HEK293T (cell line): Measurements from ENCODE around the gene LHX2.

ENCODE experiments used
- CTCF ChIA-PET: fragments of 350-600 bp; formaldehyde crosslinking; extraction: SDS; loops from one replicate; lab custom pipeline; 2021; ENCODE audit warnings: antibody characterized with exemption, inconsistent platforms; lab: Yijun Ruan, JAX
- POLR2A ChIA-PET: fragments of 350-600 bp; formaldehyde crosslinking; extraction: SDS; loops from one replicate; lab custom pipeline; 2020; ENCODE audit warnings: antibody characterized with exemption, inconsistent platforms; lab: Yijun Ruan, JAX
- DNase-seq: peaks from one replicate; pipeline ENCODE4 v3.0.0; 2012; ENCODE audit warnings: mixed read lengths; ENCODE audit errors: extremely low spot score
- ARNT ChIP-seq: fragments of 450-650 bp; IDR thresholded peaks from 2 replicates; pipeline ENCODE4 v1.6.1; 2017; ENCODE audit warnings: mild to moderate bottlenecking
- BHLHE40 ChIP-seq: fragments of 450-650 bp; IDR thresholded peaks from 2 replicates; pipeline ENCODE4 v1.6.1; 2016; ENCODE audit warnings: mild to moderate bottlenecking, moderate library complexity, borderline replicate concordance
- CTBP1 ChIP-seq: fragments of 450-650 bp; IDR thresholded peaks from 2 replicates; pipeline ENCODE4 v1.6.1; 2016; ENCODE audit warnings: borderline replicate concordance
- ELF4 ChIP-seq: fragments of 450-650 bp; IDR thresholded peaks from 2 replicates; pipeline ENCODE4 v1.6.1; 2017; ENCODE audit warnings: antibody characterized with exemption
- FOXA1 ChIP-seq: fragments of 450-650 bp; IDR thresholded peaks from 2 replicates; pipeline ENCODE4 v1.6.1; 2016; ENCODE audit warnings: mild to moderate bottlenecking
- FOXK2 ChIP-seq: fragments of 450-650 bp; IDR thresholded peaks from 2 replicates; pipeline ENCODE4 v1.6.1; 2016; ENCODE audit warnings: mild to moderate bottlenecking
- FOXM1 ChIP-seq: fragments of 450-650 bp; IDR thresholded peaks from 2 replicates; pipeline ENCODE4 v1.6.1; 2017; ENCODE audit warnings: mild to moderate bottlenecking, borderline replicate concordance
- HDGF ChIP-seq: fragments of 450-650 bp; IDR thresholded peaks from 2 replicates; pipeline ENCODE4 v1.6.1; 2017; ENCODE audit warnings: antibody characterized with exemption, borderline replicate concordance
- L3MBTL2 ChIP-seq: fragments of 450-650 bp; conservative IDR thresholded peaks from 2 replicates; pipeline ENCODE4 v1.6.1; 2016; ENCODE audit warnings: mild to moderate bottlenecking
- LEF1 ChIP-seq: fragments of 450-650 bp; IDR thresholded peaks from 2 replicates; pipeline ENCODE4 v1.6.1; 2017; ENCODE audit warnings: mild to moderate bottlenecking, borderline replicate concordance
- NFRKB ChIP-seq: fragments of 450-650 bp; IDR thresholded peaks from 2 replicates; pipeline ENCODE4 v1.6.1; 2016; ENCODE audit warnings: mild to moderate bottlenecking, moderate library complexity
- PKNOX1 ChIP-seq: fragments of 450-650 bp; IDR thresholded peaks from 2 replicates; pipeline ENCODE4 v1.6.1; 2016
- SP1 ChIP-seq: fragments of 450-650 bp; IDR thresholded peaks from 2 replicates; pipeline ENCODE4 v1.6.1; 2017
- SUZ12 ChIP-seq: fragments of 450-650 bp; IDR thresholded peaks from 2 replicates; pipeline ENCODE4 v1.6.1; 2016; ENCODE audit warnings: mild to moderate bottlenecking
- TARDBP ChIP-seq: fragments of 450-650 bp; IDR thresholded peaks from 2 replicates; pipeline ENCODE4 v1.6.1; 2016
- ZNF384 ChIP-seq: fragments of 450-650 bp; IDR thresholded peaks from 2 replicates; pipeline ENCODE4 v1.6.1; 2016

The LHX2 gene

GRCh38 chr9:124062172-124062571 lies 50.6 kb downstream of the LHX2 start:
- no peak for TF ChIP-seq HDGF
- CTCF ChIA-PET: no interaction called here
- no peak for DNase-seq
- POLR2A ChIA-PET: no interaction called here

DNA sequence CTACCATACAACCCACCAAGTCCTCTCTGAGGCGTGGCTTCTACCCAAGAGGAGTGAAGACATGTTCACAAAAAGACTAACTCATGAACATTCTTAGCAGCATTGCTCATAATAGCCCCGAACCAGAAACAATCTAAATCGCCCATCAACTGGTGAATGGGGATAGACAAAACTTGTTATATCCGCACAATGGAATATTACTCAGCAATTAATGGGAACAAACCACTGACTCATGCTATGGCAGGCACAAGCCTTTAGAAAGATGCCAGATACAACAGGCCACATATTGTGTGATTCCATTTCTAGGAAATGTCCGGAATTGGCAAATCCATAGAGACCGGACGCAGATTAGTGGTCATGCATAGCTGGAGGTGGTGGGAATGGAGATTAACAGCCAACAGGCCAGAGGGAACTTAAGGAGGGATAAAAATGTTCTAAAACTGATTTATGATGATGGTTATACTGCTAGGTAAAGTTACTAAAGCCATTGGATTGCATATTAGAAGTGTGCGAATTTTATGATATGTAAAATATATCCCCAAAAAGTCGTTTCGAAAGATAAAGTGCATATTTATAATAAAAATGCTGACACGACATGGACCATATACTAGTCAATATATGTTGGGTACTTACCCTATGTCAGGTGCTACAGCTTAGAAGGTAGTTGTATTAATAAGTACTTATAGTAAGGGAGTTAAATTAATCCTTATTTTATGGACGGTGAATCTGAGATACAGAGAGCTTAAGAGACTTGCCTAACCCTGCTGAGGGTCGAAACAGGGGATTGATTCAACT lies 55.4 kb downstream of the LHX2 start:
- CTCF ChIA-PET: no interaction called here
- TF ChIP-seq FOXA1 (no peak), HDGF (no peak), PKNOX1 (no peak), L3MBTL2 (no peak), SP1 (no peak), BHLHE40 (no peak), ARNT (no peak), FOXK2 (no peak), NFRKB (no peak), LEF1 (no peak), TARDBP (no peak), ELF4 (no peak), CTBP1 (no peak), ZNF384 (no peak), SUZ12 (no peak)
- DNase-seq: no peak
- POLR2A ChIA-PET: no interaction called here

- POLR2A ChIA-PET: no interaction called here
- CTCF ChIA-PET: no interaction called here
- TF ChIP-seq PKNOX1 (no peak), ELF4 (no peak), LEF1 (no peak), ARNT (no peak), HDGF (no peak), SP1 (no peak), TARDBP (no peak), BHLHE40 (no peak), FOXK2 (no peak), FOXA1 (no peak), SUZ12 (no peak), L3MBTL2 (no peak), NFRKB (no peak), FOXM1 (no peak), ZNF384 (no peak), CTBP1 (no peak)
- no peak for DNase-seq
Measured at GRCh38 chr9:124068251-124068650, 56.7 kb downstream of the LHX2 start.

DNA sequence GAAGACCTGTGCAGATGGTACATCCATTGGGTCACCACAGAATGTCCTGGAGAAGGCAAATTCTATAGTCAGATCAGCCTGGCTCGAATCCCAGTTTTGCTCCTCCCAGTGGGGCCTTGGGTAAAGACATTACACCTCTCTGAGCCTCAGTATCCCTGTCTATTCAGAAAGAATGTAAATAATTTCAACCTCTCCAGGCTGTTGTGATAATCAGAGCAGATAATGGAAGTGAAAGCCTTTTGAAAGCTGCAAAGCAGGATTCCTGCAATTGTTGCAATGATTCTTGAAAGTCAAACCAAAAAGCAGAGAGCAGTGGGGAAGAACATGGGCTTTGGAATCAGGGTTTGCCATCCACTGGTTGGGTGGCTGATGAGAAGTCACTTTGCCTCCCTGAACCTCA lies 63.2 kb downstream of the LHX2 start:
- TF ChIP-seq BHLHE40 (no peak), ARNT (no peak)
- CTCF ChIA-PET: no interaction called here
- no peak for DNase-seq
- POLR2A ChIA-PET: no interaction called here

DNA sequence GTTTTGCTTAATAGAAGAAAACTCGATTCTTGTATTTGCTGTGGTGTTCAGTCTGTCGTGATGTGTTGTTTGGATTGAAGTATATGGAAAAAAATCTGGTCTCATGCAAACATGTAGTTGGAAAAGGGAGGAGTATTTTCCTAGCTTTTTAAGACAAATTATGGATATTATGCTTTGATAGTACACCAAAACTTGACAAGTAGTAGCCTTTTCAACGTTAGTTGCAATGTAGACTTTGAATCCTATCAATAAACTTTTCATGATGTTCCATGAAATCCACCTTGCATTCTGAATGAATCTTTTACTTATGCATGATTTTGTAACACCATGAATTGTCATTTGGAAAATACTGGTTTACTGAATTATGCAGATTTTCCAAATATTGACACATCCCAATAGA lies 64.2 kb downstream of the LHX2 start:
- CTCF ChIA-PET: no interaction called here

DNA sequence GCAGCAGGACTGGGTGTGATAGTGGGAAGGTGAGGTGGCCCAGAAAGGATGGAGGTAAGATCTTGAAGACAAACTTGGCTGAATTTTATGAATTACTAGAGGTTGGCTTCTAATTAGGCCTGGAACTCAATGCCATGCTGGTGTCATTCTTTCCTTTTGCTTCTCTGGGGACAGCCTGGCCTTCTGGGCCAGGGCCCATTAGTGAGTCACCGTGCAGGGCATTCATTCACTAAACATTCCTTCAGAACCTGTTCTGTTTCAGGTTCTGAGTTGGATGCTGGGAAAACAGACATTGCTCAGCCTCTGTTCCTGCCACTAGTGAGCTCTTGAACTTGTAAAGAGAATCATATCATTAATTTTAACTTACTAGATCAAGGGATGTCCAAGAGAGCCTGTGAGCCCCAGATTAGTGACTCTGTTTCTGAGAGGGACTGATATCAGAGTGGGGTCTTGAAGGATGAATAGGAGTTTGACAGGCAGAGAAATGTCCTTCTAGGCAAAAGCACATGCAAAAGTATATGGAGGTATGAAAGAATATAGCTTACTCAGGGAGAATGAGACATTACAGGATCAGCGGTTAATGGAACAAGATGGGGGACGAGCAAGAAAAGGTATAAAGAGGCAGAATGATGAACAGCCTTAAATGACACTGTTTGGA lies 66.5 kb downstream of the LHX2 start:
- ChIA-PET CTCF (interaction anchor here (1.2 kb wide), 1 partner anchor 11 kb away, joined by 4 read pairs; no protein-coding TSS in a partner anchor), POLR2A (no interaction called here)
- TF ChIP-seq BHLHE40 (no peak), FOXK2 (no peak), SP1 (no peak), HDGF (no peak), L3MBTL2 (no peak), ELF4 (no peak), CTBP1 (no peak), ARNT (no peak), PKNOX1 (no peak), FOXM1 (no peak), TARDBP (no peak), SUZ12 (no peak), ZNF384 (no peak), LEF1 (no peak), FOXA1 (no peak), NFRKB (no peak)
- no peak for DNase-seq

More for the DNA sequence above, 64.2 kb downstream of the LHX2 start:
- no peak for DNase-seq
- TF ChIP-seq LEF1 (no peak), TARDBP (no peak)
- POLR2A ChIA-PET: no interaction called here
